AG09319 (cell line): ENCODE results near the gene ESR1.

Source experiments
- DNase-seq: peaks from one replicate; pipeline ENCODE4 v3.0.0-alpha.2; 2010; ENCODE audit warnings: low read depth; ENCODE audit errors: extremely low read depth
- TF ChIP-seq, protein P1 (sequence below): IDR thresholded peaks from 2 replicates; pipeline ENCODE4 v1.5.1; 2011; ENCODE audit warnings: low read depth, mild to moderate bottlenecking, inconsistent platforms, low read length, moderate library complexity

Gene ESR1

DNA sequence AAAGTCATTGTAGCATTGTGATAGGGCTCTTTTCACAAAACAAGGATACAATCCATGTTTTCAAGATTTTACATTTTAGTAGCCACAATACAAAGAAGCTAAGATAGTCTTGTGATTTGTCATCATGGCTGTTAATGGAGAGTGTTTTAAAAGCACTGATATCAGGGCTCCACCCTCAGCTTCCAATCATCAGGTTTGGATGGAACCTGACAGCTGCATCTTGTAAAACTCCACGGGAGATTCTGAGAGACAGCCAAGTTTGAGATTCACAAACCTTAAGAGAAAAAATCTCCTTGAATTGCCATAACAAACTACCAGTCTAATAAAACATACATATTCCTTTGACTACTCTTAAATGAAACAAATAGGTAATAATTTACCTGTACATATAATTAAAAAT lies 280.2 kb downstream of the ESR1 start:
- TF ChIP-seq, protein P1, sequence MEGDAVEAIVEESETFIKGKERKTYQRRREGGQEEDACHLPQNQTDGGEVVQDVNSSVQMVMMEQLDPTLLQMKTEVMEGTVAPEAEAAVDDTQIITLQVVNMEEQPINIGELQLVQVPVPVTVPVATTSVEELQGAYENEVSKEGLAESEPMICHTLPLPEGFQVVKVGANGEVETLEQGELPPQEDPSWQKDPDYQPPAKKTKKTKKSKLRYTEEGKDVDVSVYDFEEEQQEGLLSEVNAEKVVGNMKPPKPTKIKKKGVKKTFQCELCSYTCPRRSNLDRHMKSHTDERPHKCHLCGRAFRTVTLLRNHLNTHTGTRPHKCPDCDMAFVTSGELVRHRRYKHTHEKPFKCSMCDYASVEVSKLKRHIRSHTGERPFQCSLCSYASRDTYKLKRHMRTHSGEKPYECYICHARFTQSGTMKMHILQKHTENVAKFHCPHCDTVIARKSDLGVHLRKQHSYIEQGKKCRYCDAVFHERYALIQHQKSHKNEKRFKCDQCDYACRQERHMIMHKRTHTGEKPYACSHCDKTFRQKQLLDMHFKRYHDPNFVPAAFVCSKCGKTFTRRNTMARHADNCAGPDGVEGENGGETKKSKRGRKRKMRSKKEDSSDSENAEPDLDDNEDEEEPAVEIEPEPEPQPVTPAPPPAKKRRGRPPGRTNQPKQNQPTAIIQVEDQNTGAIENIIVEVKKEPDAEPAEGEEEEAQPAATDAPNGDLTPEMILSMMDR = no peak

DNA sequence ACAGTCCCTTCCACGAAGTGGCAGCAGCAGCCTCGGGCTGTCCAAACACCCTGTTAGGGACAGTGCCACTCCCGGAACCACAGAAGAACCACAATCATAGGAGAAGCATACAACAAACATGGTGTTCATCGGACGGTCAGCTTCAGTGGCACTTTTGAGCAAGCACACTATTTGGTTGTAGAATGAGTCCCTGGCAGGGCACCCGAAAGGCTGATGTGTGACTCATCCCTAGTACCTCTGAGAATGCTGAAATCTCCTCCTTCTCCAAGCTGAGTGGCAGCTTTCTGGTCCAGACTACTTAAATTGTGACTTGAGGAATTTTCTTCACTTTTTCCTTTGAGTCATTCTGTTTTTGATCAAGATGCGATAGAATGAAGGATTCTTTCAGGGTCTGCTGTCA lies 282.5 kb downstream of the ESR1 start:
- DNase-seq = no peak

More for the DNA sequence above, 280.2 kb downstream of the ESR1 start:
- DNase-seq = no peak

DNA sequence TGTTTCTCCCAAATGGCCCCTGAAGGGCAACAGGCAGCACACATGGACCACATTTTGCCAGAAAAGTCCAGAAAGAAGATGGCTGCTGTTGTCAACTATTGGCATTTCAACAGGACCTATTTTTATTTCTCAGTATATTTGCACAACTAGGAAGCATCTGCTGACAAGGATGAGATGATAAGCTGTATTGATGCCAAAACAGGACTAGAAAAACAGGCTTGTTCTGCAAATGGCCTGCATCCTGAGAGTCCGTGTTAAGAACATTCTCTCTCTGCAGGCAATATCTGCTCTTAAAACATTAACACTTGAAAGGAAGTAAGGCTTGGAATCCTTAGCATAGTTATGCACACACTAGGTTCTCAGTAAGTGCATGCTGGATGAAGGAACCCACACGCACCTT lies 283.7 kb downstream of the ESR1 start:
- DNase-seq = no peak
- TF ChIP-seq, protein P1 = no peak

More for the DNA sequence above, 282.5 kb downstream of the ESR1 start:
- TF ChIP-seq, protein P1 = no peak

DNA sequence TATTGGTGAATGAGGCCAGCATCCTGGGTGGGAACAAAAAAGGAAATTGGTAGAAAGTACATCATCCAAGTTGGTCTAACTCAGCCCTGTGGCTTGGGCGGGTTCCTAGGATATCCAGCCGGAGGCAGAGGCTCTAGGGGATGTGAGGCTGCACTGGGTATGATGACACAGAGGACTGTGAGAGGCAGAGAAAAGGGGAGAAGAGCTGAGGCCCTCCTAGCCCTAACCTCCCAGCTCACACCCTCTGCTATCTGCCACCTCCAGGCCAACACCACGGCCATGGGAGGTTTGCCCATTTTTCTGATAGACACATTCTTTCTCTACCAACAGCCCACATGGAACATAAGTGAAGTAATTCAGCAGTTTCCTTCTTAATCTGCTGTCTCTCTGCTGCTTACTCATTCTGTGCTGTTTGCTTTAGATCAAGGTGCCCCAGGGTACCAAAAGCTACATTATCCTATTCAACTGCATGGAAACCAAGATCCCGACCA lies 284.4 kb downstream of the ESR1 start:
- DNase-seq = no peak
- TF ChIP-seq, protein P1 = no peak

DNA sequence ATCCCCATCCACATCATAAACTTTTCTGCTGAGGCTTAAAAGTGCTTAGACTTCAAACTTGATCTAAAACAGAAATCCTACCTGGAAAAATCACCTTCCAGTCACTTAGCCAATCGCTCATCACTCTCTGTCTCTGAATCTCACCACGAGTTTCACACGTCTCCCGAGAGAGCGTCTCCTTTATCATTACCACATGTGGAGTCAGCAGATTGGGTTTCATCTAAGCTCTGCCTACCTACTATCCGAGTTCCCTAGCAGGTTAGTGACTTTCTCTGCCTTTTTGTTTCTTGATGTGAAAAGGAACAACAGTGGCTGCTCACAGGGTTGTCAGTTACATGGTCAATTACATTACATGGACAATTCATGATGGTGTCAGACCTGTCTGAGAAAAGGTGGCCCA lies 286.2 kb downstream of the ESR1 start:
- TF ChIP-seq, protein P1 = no peak
- DNase-seq = no peak

DNA sequence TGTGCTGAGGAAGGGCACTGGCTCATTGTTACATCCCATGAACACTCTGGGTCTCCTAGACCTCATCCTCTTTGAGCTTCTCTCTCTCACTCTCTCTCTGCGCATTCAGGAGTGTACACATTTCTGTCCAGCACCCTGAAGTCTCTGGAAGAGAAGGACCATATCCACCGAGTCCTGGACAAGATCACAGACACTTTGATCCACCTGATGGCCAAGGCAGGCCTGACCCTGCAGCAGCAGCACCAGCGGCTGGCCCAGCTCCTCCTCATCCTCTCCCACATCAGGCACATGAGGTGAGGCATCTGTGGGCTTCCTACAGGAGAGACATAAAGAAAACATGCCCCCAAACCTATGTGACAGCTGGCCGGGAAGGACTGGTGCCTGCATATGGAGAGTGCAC lies 286.8 kb downstream of the ESR1 start:
- TF ChIP-seq, protein P1 = no peak

DNA sequence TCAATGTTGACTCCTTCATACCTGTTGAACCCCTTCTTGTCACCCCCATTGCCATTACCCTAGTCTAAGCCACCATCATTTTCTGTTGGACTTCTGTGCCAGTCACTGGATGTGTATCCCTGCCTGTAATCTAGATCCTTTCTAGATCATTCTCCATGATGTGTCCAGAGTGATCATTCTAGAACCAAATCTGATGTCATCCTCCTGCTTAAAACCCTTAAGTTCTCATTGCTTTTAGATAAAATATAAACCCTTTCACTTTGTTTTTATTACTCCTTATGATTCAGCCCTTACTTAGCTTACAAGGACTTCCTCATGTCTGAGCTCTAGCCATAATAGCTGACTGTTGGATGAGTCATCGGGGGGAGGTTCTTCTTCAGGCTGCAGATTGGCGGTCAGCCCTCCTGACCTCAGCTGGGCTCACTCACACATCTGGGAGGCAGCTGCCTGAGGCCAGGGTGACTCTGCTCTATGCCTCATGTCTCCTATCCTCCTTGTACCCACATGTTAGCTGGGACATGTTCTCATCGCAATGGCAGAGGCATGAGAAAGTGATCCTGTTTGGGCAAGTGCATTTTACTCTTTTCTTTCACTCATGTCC lies 287.6 kb downstream of the ESR1 start:
- DNase-seq = peak; percentile 96
- TF ChIP-seq, protein P1 = no peak

More for the DNA sequence above, 286.8 kb downstream of the ESR1 start:
- DNase-seq = no peak
